Osteocyte (in vitro differentiated cells): ENCODE data around the gene RELT. TPM values are rescaled to one million over a fixed set of nuclear protein-coding genes. Genes with fewer than 3 reads are reported as not detected.

Experiments
- DNase-seq: peaks from one replicate; pipeline ENCODE4 v3.0.0; 2021; ENCODE audit warnings: mixed read lengths; ENCODE audit not compliant: unreplicated experiment; ENCODE audit errors: extremely low spot score
- H3K27ac Mint-ChIP-seq: one replicate; pipeline ENCODE4 v1.8.0; 2021; ENCODE audit warnings: mild to moderate bottlenecking, mixed read lengths; ENCODE audit not compliant: unreplicated experiment
- H3K27me3 Mint-ChIP-seq: one replicate; pipeline ENCODE4 v1.8.0; 2021; ENCODE audit warnings: mixed read lengths; ENCODE audit not compliant: unreplicated experiment
- H3K36me3 Mint-ChIP-seq: one replicate; pipeline ENCODE4 v1.8.0; 2021; ENCODE audit warnings: mixed read lengths; ENCODE audit not compliant: unreplicated experiment
- H3K4me1 Mint-ChIP-seq: one replicate; pipeline ENCODE4 v1.8.0; 2021; ENCODE audit warnings: mixed read lengths; ENCODE audit not compliant: unreplicated experiment
- H3K4me3 Mint-ChIP-seq: one replicate; pipeline ENCODE4 v1.8.0; 2021; ENCODE audit warnings: mild to moderate bottlenecking, moderate library complexity, mixed read lengths; ENCODE audit not compliant: unreplicated experiment
- H3K9me3 Mint-ChIP-seq: one replicate; pipeline ENCODE4 v1.8.0; 2021; ENCODE audit warnings: mixed read lengths; ENCODE audit not compliant: unreplicated experiment
- total RNA-seq: library from RNA; stranded (reverse); gene quantifications from 2 replicates; pipeline ENCODE4 v1.2.1, GENCODE V29; 2021
- TF ChIP-seq, protein P1 (sequence below): fragments of 200-600 bp; sonication (generic); IDR thresholded peaks from 2 replicates; pipeline ENCODE4 v1.5.0; 2021; ENCODE audit warnings: antibody characterized with exemption, mild to moderate bottlenecking, moderate library complexity

Gene RELT
- total RNA-seq, 1 donor from 2014 or later, result 3.3 TPM

DNA sequence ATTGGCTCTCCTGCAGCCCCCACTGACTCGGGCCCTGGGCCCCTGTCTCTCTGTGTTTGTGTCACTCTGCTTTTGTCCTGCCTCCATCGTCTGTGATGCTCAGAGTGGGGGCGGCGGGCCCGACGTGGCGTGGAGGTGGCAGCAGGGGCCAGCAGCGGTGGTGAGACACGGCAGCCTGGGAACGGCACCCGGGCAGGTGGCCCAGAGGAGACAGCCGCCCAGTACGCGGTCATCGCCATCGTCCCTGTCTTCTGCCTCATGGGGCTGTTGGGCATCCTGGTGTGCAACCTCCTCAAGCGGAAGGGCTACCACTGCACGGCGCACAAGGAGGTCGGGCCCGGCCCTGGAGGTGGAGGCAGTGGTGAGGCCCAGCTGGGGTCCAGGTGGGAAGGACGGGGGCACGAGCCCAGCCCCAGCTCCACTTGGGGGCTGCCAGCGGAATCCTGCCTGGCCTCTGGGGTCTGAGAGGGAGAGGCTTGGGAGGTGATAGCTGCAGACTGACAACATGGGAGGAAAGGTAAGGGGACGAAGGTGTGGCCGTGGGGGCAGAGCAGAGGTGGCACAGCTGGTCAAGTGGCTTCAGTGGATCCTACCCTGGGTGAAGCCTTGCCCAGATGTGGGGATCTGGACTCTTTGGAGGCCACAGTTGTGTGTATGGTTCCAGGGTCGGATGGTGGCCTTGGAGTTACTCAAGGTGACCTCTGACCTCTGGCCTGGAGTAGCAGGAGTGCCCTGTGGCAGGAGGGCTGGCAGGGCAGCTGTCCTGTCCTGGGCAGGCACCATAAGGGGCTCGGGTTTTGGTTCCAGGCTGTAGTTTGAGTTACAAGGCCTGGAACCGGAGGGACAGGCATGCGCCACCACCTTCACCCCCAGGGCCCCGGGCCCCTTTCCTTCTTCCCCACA, 16.2 kb downstream of the RELT start:
- no peaks in the 10 kb centered on the region for H3K27me3 Mint-ChIP-seq
- no peak for DNase-seq
- H3K4me3 Mint-ChIP-seq, result no peak overlapping the region
- H3K4me1 Mint-ChIP-seq, result peaks cover 27% of the 10 kb centered on the region
- no peaks in the 10 kb centered on the region for H3K9me3 Mint-ChIP-seq
- H3K27ac Mint-ChIP-seq, result no peak overlapping the region
- H3K36me3 Mint-ChIP-seq, result no peaks in the 10 kb centered on the region
- TF ChIP-seq, protein P1, sequence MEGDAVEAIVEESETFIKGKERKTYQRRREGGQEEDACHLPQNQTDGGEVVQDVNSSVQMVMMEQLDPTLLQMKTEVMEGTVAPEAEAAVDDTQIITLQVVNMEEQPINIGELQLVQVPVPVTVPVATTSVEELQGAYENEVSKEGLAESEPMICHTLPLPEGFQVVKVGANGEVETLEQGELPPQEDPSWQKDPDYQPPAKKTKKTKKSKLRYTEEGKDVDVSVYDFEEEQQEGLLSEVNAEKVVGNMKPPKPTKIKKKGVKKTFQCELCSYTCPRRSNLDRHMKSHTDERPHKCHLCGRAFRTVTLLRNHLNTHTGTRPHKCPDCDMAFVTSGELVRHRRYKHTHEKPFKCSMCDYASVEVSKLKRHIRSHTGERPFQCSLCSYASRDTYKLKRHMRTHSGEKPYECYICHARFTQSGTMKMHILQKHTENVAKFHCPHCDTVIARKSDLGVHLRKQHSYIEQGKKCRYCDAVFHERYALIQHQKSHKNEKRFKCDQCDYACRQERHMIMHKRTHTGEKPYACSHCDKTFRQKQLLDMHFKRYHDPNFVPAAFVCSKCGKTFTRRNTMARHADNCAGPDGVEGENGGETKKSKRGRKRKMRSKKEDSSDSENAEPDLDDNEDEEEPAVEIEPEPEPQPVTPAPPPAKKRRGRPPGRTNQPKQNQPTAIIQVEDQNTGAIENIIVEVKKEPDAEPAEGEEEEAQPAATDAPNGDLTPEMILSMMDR, result no peak

GRCh38 chr11:73393011-73393380, 16.8 kb downstream of the RELT start:
- H3K36me3 Mint-ChIP-seq, result no peaks in the 10 kb centered on the region
- no peak for DNase-seq

DNA sequence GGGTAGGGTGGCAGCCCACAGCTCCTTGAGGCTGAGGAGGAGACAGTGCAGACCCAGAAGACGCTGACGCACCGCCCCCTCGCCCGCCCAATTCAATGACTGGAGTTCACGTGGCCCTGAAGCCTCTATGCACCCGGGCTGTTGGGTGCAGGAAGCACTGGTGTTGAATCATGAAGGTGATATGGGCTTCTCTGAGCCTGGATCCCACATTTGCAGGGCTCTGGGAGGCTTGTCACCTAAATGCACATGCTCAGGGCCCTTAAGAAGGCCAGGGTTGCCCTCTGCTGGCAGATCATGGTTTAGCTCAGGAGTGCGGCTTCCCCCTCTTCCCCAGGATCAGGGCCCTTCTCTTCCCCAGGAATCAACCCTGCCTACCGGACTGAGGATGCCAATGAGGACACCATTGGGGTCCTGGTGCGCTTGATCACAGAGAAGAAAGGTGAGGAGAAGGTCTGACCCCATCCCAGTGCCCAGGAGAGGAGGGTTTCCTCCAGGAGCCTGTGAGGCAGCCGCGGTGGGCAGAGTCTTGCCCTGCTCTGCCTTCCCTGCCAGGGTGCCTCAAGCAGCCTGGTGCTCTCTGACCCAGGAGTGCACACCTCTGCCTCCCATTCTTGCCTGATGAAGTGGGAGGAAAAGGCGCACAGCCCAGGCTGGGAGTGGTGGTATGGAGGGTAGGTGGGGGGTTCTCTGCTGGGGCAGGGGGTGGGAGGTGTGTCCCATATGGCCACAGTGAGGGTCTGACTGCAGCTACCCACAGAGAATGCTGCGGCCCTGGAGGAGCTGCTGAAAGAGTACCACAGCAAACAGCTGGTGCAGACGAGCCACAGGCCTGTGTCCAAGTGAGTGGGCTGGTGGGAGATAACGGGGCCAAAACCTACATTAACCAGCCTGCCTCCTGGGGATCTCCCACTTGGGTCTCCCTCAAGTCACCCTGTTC, 17.5 kb downstream of the RELT start:
- Mint-ChIP-seq H3K4me3 (no peak overlapping the region), H3K4me1 (peaks cover 13% of the 10 kb centered on the region), H3K27me3 (no peaks in the 10 kb centered on the region), H3K9me3 (no peaks in the 10 kb centered on the region), H3K27ac (no peak overlapping the region), H3K36me3 (no peaks in the 10 kb centered on the region)
- TF ChIP-seq, protein P1, result peak; percentile 85
- peak; percentile 90 for DNase-seq

More at GRCh38 chr11:73393011-73393380, 16.8 kb downstream of the RELT start:
- H3K9me3 Mint-ChIP-seq, result no peaks in the 10 kb centered on the region
- peaks cover 20% of the 10 kb centered on the region for H3K4me1 Mint-ChIP-seq
- H3K27ac Mint-ChIP-seq, result no peak overlapping the region
- no peak overlapping the region for H3K4me3 Mint-ChIP-seq
- TF ChIP-seq, protein P1, result no peak
- H3K27me3 Mint-ChIP-seq, result no peaks in the 10 kb centered on the region

- H3K36me3 Mint-ChIP-seq, result no peaks in the 10 kb centered on the region
- no peak overlapping the region for H3K27ac Mint-ChIP-seq
- no peaks in the 10 kb centered on the region for H3K9me3 Mint-ChIP-seq
- H3K4me3 Mint-ChIP-seq, result no peak overlapping the region
- TF ChIP-seq, protein P1, result no peak
- no peak for DNase-seq
- H3K27me3 Mint-ChIP-seq, result no peaks in the 10 kb centered on the region
- H3K4me1 Mint-ChIP-seq, result peaks cover 12% of the 10 kb centered on the region
Observed at GRCh38 chr11:73394416-73395296, 18.5 kb downstream of the RELT start.
